ENCODE results near the gene UGT1A5. TPM values are rescaled to one million over a fixed set of nuclear protein-coding genes. Genes with fewer than 3 reads are reported as not detected.

Gene UGT1A5
- total RNA-seq, 1 experiment from 2014 or later, result not detected

DNA sequence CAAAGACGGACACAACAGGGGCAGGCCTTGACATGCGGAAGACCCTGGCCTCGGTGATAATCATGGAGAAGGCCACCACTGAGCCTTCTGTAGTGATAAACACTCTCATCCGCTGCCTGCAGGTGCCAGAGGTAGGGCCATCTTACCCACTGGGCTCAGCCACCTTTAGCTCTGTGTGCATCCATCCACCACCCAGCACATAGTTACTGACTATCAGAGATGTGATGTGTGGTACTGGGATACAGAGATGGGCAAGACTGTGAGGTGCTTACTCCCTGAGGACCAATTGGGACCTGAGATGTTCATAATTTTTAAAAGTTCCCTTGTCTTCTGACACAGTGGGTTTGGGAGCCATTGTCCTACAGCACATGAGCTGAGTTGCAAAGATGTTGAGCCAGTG is 67.0 kb downstream of the UGT1A5 start:
- Histone ChIP-seq H3K4me3 (ENCODE audit: low read depth, low read length, poor library complexity, severe bottlenecking) (no peak overlapping the region), H3K27me3 (replicated peaks; ENCODE audit: insufficient read depth, low read depth, low read length, poor library complexity) (no peaks in the 10 kb centered on the region), H3K9me3 (ENCODE audit: low read depth, low read length, poor library complexity, severe bottlenecking) (no peaks in the 10 kb centered on the region), H3K36me3 (ENCODE audit: insufficient read depth, low read length, poor library complexity, severe bottlenecking) (no peaks in the 10 kb centered on the region), H3K27ac (ENCODE audit: low read depth, low read length, poor library complexity, severe bottlenecking) (no peak overlapping the region), H3K4me1 (ENCODE audit: insufficient read depth, low read length, poor library complexity, severe bottlenecking) (no peaks in the 10 kb centered on the region)
- no peak for DNase-seq (ENCODE audit: low spot score)
- no TSS peak for BruUV-seq (replicated peaks)
- intact Hi-C loops (cut with micrococcal nuclease; ENCODE audit: unreplicated experiment), result no loop called here
- ChIA-PET CTCF (no interaction called here), POLR2A (ENCODE audit: low non-redundant PET) (no interaction called here)
- no peak for TF ChIP-seq EZH2 (IDR thresholded peaks at IDR 0.05; ENCODE audit: borderline replicate concordance, low read depth, low read length, poor library complexity, severe bottlenecking)
- TF ChIP-seq, protein P1, sequence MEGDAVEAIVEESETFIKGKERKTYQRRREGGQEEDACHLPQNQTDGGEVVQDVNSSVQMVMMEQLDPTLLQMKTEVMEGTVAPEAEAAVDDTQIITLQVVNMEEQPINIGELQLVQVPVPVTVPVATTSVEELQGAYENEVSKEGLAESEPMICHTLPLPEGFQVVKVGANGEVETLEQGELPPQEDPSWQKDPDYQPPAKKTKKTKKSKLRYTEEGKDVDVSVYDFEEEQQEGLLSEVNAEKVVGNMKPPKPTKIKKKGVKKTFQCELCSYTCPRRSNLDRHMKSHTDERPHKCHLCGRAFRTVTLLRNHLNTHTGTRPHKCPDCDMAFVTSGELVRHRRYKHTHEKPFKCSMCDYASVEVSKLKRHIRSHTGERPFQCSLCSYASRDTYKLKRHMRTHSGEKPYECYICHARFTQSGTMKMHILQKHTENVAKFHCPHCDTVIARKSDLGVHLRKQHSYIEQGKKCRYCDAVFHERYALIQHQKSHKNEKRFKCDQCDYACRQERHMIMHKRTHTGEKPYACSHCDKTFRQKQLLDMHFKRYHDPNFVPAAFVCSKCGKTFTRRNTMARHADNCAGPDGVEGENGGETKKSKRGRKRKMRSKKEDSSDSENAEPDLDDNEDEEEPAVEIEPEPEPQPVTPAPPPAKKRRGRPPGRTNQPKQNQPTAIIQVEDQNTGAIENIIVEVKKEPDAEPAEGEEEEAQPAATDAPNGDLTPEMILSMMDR (conservative IDR thresholded peaks at IDR 0.05; ENCODE audit: low read depth, low read length), result no peak

DNA sequence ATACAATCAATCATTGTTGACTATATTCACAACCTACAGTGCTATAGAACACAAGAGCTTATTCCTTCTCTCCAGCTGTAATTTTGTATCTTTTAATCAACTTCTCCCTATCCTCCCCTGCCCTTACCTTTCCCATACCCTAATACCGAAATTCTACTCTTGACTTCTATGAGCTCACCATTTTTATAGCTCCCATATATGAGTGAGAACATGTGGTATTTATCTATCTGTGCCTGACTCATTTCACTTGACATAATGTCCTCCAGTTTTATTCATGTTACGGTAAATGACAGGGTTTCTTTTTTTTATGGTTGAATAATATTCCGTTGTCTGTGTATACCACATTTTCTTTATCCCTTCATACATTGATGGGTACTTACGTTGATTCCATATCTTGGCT is 68.1 kb downstream of the UGT1A5 start:
- Histone ChIP-seq H3K27ac (ENCODE audit: low read depth, low read length, poor library complexity, severe bottlenecking) (no peak overlapping the region), H3K27me3 (replicated peaks; ENCODE audit: insufficient read depth, low read depth, low read length, poor library complexity) (no peaks in the 10 kb centered on the region), H3K4me3 (ENCODE audit: low read depth, low read length, poor library complexity, severe bottlenecking) (no peak overlapping the region), H3K9me3 (ENCODE audit: low read depth, low read length, poor library complexity, severe bottlenecking) (no peaks in the 10 kb centered on the region), H3K36me3 (ENCODE audit: insufficient read depth, low read length, poor library complexity, severe bottlenecking) (no peaks in the 10 kb centered on the region), H3K4me1 (ENCODE audit: insufficient read depth, low read length, poor library complexity, severe bottlenecking) (no peaks in the 10 kb centered on the region)
- no TSS peak for BruUV-seq (replicated peaks)
- intact Hi-C loops (cut with micrococcal nuclease; ENCODE audit: unreplicated experiment), result no loop called here
- DNase-seq (ENCODE audit: low spot score), result no peak
- CTCF ChIA-PET, result no interaction called here
- POLR2A ChIA-PET (ENCODE audit: low non-redundant PET), result no interaction called here
- no peak for TF ChIP-seq EZH2 (IDR thresholded peaks at IDR 0.05; ENCODE audit: borderline replicate concordance, low read depth, low read length, poor library complexity, severe bottlenecking)
- TF ChIP-seq, protein P1 (conservative IDR thresholded peaks at IDR 0.05; ENCODE audit: low read depth, low read length), result no peak

DNA sequence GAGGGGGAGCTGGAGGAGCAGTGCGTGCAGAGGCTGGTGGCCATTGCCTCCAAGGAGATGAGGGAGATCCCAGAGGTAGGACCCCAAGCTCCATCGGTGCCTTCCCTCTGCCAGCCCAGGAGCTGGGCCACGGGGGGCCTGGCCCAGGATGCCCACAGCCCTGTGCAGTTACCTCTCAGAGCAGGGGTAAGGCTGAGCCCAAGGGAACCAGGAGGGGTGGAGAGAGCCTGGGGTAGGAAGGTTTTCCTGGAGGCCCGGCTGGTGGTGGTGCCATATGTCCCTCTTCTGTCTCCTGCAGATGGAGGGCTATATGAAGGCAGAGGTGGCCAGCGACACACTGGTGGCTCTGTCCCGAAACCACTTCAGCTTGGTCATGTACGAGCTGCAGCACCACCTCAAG is 76.8 kb downstream of the UGT1A5 start:
- ChIA-PET POLR2A (ENCODE audit: low non-redundant PET) (no interaction called here), CTCF (no interaction called here)
- TF ChIP-seq, protein P1 (conservative IDR thresholded peaks at IDR 0.05; ENCODE audit: low read depth, low read length), result no peak
- no peak for TF ChIP-seq EZH2 (IDR thresholded peaks at IDR 0.05; ENCODE audit: borderline replicate concordance, low read depth, low read length, poor library complexity, severe bottlenecking)
- Histone ChIP-seq H3K27ac (ENCODE audit: low read depth, low read length, poor library complexity, severe bottlenecking) (no peak overlapping the region), H3K9me3 (ENCODE audit: low read depth, low read length, poor library complexity, severe bottlenecking) (no peaks in the 10 kb centered on the region), H3K27me3 (replicated peaks; ENCODE audit: insufficient read depth, low read depth, low read length, poor library complexity) (no peaks in the 10 kb centered on the region), H3K36me3 (ENCODE audit: insufficient read depth, low read length, poor library complexity, severe bottlenecking) (no peaks in the 10 kb centered on the region), H3K4me1 (ENCODE audit: insufficient read depth, low read length, poor library complexity, severe bottlenecking) (no peaks in the 10 kb centered on the region), H3K4me3 (ENCODE audit: low read depth, low read length, poor library complexity, severe bottlenecking) (no peak overlapping the region)
- intact Hi-C loops (cut with micrococcal nuclease; ENCODE audit: unreplicated experiment), result no loop called here
- no TSS peak for BruUV-seq (replicated peaks)
- no peak for DNase-seq (ENCODE audit: low spot score)

All from A673 (cell line).